GM21423 (cell line): ENCODE data around the gene SLFN11.
"Not testable (repeated sequence)": the region's sequence is repeated elsewhere in the genome, so short reads cannot be mapped to it uniquely, and the experiment has no call there.

ENCODE experiments used
- ATAC-seq: cut with Tn5 transposase; IDR thresholded peaks from one replicate; pipeline ENCODE4 v1.9.1; 2021; ENCODE audit warnings: mild to moderate bottlenecking, moderate library complexity; ENCODE audit not compliant: unreplicated experiment

SLFN11 gene

GRCh38 chr17:35373534-35373983 is at the start of gene SLFN11:
Gene SLFN11 (minus strand): TSS chr17:35373621. CDS start chr17:35363807, 9,814 bp downstream.
- ATAC-seq, result no peak

GRCh38 chr17:35421069-35421468 is 47.6 kb upstream of the SLFN11 start:
- not testable (repeated sequence) for ATAC-seq

GRCh38 chr17:35416659-35417058 is 43.2 kb upstream of the SLFN11 start:
- ATAC-seq, result no peak

GRCh38 chr17:35414707-35415106 is 41.3 kb upstream of the SLFN11 start:
- not testable (repeated sequence) for ATAC-seq

- ATAC-seq, result no peak
Observed at GRCh38 chr17:35414247-35414646, 40.8 kb upstream of the SLFN11 start.

- no peak for ATAC-seq
Observed at GRCh38 chr17:35407531-35407930, 34.1 kb upstream of the SLFN11 start.

- no peak for ATAC-seq
Observed at GRCh38 chr17:35406568-35406967, 33.1 kb upstream of the SLFN11 start.

- no peak for ATAC-seq
Observed at GRCh38 chr17:35404360-35404759, 30.9 kb upstream of the SLFN11 start.

- not testable (repeated sequence) for ATAC-seq
Observed at GRCh38 chr17:35393783-35394182, 20.4 kb upstream of the SLFN11 start.

- ATAC-seq, result no peak
Observed at GRCh38 chr17:35390663-35391062, 17.2 kb upstream of the SLFN11 start.

- no peak for ATAC-seq
Observed at GRCh38 chr17:35390156-35390555, 16.7 kb upstream of the SLFN11 start.

GRCh38 chr17:35387496-35387895 is 14.1 kb upstream of the SLFN11 start:
- ATAC-seq, result no peak

- no peak for ATAC-seq
Observed at GRCh38 chr17:35377706-35378105, 4.3 kb upstream of the SLFN11 start.

GRCh38 chr17:35377068-35377467 is 3.6 kb upstream of the SLFN11 start:
- ATAC-seq, result no peak

GRCh38 chr17:35376245-35376644 is 2.8 kb upstream of the SLFN11 start:
- no peak for ATAC-seq

- no peak for ATAC-seq
Observed at GRCh38 chr17:35374766-35375344, 1.4 kb upstream of the SLFN11 start.

- no peak for ATAC-seq
Observed at GRCh38 chr17:35373984-35374765, 754 bp upstream of the SLFN11 start.

GRCh38 chr17:35372846-35373533 is 431 bp downstream of the SLFN11 start:
- ATAC-seq, result no peak

- ATAC-seq, result no peak
Observed at GRCh38 chr17:35371934-35372333, 1.5 kb downstream of the SLFN11 start.

- peak; percentile 89 for ATAC-seq
Observed at GRCh38 chr17:35368081-35368830, 5.2 kb downstream of the SLFN11 start.

GRCh38 chr17:35361027-35361426 is 12.4 kb downstream of the SLFN11 start:
- ATAC-seq, result no peak
